ENCODE results near the gene CORO2A. TPM values are rescaled to one million over a fixed set of nuclear protein-coding genes. Genes with fewer than 3 reads are reported as not detected.
A peak's percentile ranks its signal among the peaks of the same experiment; 100 is the strongest.
"Not testable (repeated sequence)": the region's sequence is repeated elsewhere in the genome, so short reads cannot be mapped to it uniquely, and the experiment has no call there.

CORO2A gene
- total RNA-seq, 4 donors from 2014 or later, result 1.1 to 3.5 (median 2.1) TPM

DNA sequence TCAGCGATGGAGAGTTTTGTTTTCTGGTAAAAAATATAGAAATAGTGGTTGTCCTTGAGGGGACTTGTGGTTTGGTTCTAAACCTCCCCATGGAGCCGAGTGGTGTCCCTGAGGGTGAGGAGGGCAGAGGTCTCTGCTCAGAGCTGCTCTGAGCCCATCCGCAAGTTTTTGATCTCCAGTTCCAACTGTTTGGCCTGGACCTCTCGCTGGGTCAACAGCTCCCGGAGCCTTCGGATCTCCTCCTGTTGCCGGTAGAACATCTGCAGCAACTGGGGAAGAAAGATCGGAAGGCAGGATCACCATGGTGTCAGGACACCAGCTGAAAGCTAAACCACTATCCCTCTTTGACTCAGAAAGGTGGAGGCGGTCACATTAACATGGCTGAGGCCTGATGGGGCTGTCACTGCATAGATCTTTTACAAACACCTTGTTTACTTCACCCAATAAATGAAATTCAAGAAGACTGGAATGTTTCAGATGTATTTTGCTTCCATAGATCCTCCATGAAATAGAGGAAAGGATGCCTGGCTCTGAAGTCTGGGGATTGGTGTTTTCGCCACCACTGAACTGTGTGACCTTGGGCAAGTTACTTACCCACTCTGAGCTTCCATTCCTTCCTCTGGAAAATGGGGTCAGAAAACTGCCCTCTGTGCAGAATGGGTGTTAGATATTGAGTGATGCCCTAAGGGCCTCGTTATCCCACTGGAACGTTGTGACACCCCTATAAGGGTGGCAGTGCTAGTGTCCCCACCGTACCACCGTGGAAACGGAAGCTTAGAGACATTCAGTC, 67.6 kb downstream of the CORO2A start:
- Histone ChIP-seq H3K36me3 (no peaks in the 10 kb centered on the region), H3K27ac (no peak overlapping the region), H3K4me1 (peaks cover 0 to 15% of the 10 kb centered on the region in 2 donors), H3K27me3 (no peaks in the 10 kb centered on the region), H3K9me3 (no peaks in the 10 kb centered on the region), H3K4me3 (replicated peaks in 1 of 3) (no peak overlapping the region)
- TF ChIP-seq CTCF (IDR thresholded peaks at IDR 0.05) (no peak), POLR2A (IDR thresholded peaks at IDR 0.05) (no peak)
- intact Hi-C loops (cut with DNase I), result no loop called here
- DNase-seq, result no peak
- 94 to 95% methylated on average over 14 to 15 of the region's 15 CpGs for WGBS, 2 donors

GRCh38 chr9:98124091-98124490, 68.3 kb downstream of the CORO2A start:
- DNase-seq; H3K36me3 ChIP-seq; H3K27me3 ChIP-seq; H3K27ac ChIP-seq; H3K9me3 ChIP-seq; intact Hi-C loops (cut with DNase I); H3K4me3 ChIP-seq (replicated peaks in 1 of 3): not testable (repeated sequence)
- WGBS, 2 donors, result 96 to 97% methylated on average over 13 of the region's 13 CpGs
- H3K4me1 ChIP-seq, result peaks cover 0 to 15% of the 10 kb centered on the region in 2 donors

DNA sequence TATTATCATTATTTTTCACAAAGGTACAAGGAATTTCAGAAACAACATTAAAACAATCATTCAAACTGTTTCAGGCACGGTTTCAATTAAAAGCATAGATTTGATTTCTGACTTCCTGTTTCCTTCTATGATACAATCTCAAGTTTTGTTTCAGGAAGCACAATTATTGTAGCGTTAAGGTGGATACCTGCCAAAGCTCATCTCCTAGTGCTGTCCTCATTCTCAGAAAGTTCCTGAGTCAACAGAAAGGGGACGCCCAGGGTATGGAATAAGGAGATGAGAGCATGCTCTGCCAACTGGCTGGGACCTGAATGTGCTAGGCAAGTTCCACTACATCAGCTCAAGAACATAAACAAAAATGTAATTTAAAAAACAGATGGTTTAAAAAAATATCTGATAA, 71.4 kb downstream of the CORO2A start:
- Histone ChIP-seq H3K27ac (peak overlapping the region in 1 of 3 donors; percentile 15), H3K4me1 (peaks cover 0 to 20% of the 10 kb centered on the region in 2 donors), H3K4me3 (replicated peaks in 1 of 3) (no peak overlapping the region), H3K9me3 (no peaks in the 10 kb centered on the region), H3K36me3 (no peaks in the 10 kb centered on the region), H3K27me3 (no peaks in the 10 kb centered on the region)
- peak; percentile 23 to 43 for DNase-seq
- intact Hi-C loops (cut with DNase I), result no loop called here
- TF ChIP-seq CTCF (IDR thresholded peaks at IDR 0.05) (peak in 1 of 6 experiments; percentile 22), POLR2A (IDR thresholded peaks at IDR 0.05) (no peak)
- WGBS, 2 donors, result 18 to 23% methylated on average over 3 of the region's 3 CpGs

DNA sequence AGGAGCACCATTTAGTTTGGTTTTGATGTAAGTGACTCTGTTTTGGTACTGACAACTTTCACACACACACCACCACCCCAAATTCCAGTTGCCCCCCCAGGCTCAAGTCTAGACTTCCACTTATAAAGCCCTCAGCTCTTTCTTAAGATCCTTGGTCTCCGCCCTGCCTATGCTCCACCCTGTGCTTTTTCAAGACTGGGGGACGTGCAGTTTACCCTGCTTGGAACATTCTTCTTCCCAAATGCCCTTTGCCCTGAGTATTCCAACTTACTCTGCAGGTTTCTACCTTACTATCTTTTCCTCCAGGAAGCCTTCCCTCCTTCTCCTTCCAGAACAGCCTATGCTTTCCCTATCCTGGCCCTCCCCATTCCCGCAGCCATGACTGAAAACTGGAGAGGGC, 72.0 kb downstream of the CORO2A start:
- Histone ChIP-seq H3K9me3 (no peaks in the 10 kb centered on the region), H3K27ac (peak overlapping the region in 2 of 3 donors; percentile 15 to 43), H3K4me3 (replicated peaks in 1 of 3) (no peak overlapping the region), H3K4me1 (peaks cover 0 to 20% of the 10 kb centered on the region in 2 donors), H3K27me3 (no peaks in the 10 kb centered on the region), H3K36me3 (no peaks in the 10 kb centered on the region)
- WGBS, 2 donors, result 65 to 71% methylated on average over 3 of the region's 3 CpGs
- no peak for TF ChIP-seq CTCF (IDR thresholded peaks at IDR 0.05)
- no peak for TF ChIP-seq POLR2A (IDR thresholded peaks at IDR 0.05)
- intact Hi-C loops (cut with DNase I), result no loop called here
- DNase-seq, result no peak

- intact Hi-C loops (cut with DNase I), result no loop called here
- Histone ChIP-seq H3K4me3 (replicated peaks in 1 of 3) (peak within 1 kb of the TSS; percentile 41 to 66 (median 56)), H3K36me3 (no peaks in the 10 kb centered on the region), H3K27ac (peak within 1 kb of the TSS in 2 of 3 donors; percentile 15 to 50), H3K4me1 (peaks cover 0 to 20% of the 10 kb centered on the region in 2 donors), H3K9me3 (no peaks in the 10 kb centered on the region), H3K27me3 (no peaks in the 10 kb centered on the region)
- TF ChIP-seq CTCF (IDR thresholded peaks at IDR 0.05), result no peak
- TF ChIP-seq POLR2A (IDR thresholded peaks at IDR 0.05), result peak in 1 of 2 donors; percentile 14
- DNase-seq, result peak; percentile 54 to 60
- 17 to 33% methylated on average over 17 to 20 of the region's 71 CpGs for WGBS, 2 donors
Observed at GRCh38 chr9:98118640-98119601, 73.5 kb downstream of the CORO2A start, which contains the start of gene TRIM14. TRIM14 (minus strand) TSS chr9:98119222; CDS start chr9:98119188, 34 bp downstream.
